ENCODE measurements around the gene CPEB3. TPM values are rescaled to one million over a fixed set of nuclear protein-coding genes. Genes with fewer than 3 reads are reported as not detected.

The CPEB3 gene
- total RNA-seq, 6 experiments from 2014 or later = 0.85 to 1.1 (median 1.0) TPM

- no peak for DNase-seq
- no peak overlapping the region for H3K27ac Mint-ChIP-seq
- no peaks in the 10 kb centered on the region for H3K27me3 Mint-ChIP-seq (ENCODE audit: insufficient read depth)
- no peaks in the 10 kb centered on the region for H3K9me3 Mint-ChIP-seq
- no peak overlapping the region for H3K4me3 Mint-ChIP-seq
- no peaks in the 10 kb centered on the region for H3K36me3 Mint-ChIP-seq (ENCODE audit: low read depth)
- TF ChIP-seq CTCF (IDR thresholded peaks at IDR 0.05) = no peak
- no peaks in the 10 kb centered on the region for H3K4me1 Mint-ChIP-seq (ENCODE audit: low read depth)
These were observed 113.3 kb downstream of the CPEB3 start for GRCh38 chr10:92177546-92177945.

GRCh38 chr10:92175164-92175563, 115.7 kb downstream of the CPEB3 start:
- no peak overlapping the region for H3K4me3 Mint-ChIP-seq
- no peak for TF ChIP-seq CTCF (IDR thresholded peaks at IDR 0.05)
- no peaks in the 10 kb centered on the region for H3K9me3 Mint-ChIP-seq
- no peaks in the 10 kb centered on the region for H3K27me3 Mint-ChIP-seq (ENCODE audit: insufficient read depth)
- H3K36me3 Mint-ChIP-seq (ENCODE audit: low read depth) = no peaks in the 10 kb centered on the region
- no peaks in the 10 kb centered on the region for H3K4me1 Mint-ChIP-seq (ENCODE audit: low read depth)
- no peak for DNase-seq
- H3K27ac Mint-ChIP-seq = no peak overlapping the region

GRCh38 chr10:92173996-92174395, 116.9 kb downstream of the CPEB3 start:
- H3K9me3 Mint-ChIP-seq = no peaks in the 10 kb centered on the region
- H3K36me3 Mint-ChIP-seq (ENCODE audit: low read depth) = no peaks in the 10 kb centered on the region
- DNase-seq = no peak
- no peak for TF ChIP-seq CTCF (IDR thresholded peaks at IDR 0.05)
- H3K4me3 Mint-ChIP-seq = no peak overlapping the region
- no peak overlapping the region for H3K27ac Mint-ChIP-seq
- no peaks in the 10 kb centered on the region for H3K4me1 Mint-ChIP-seq (ENCODE audit: low read depth)
- H3K27me3 Mint-ChIP-seq (ENCODE audit: insufficient read depth) = no peaks in the 10 kb centered on the region

GRCh38 chr10:92164036-92164696, 126.7 kb downstream of the CPEB3 start:
- no peak for TF ChIP-seq CTCF (IDR thresholded peaks at IDR 0.05)
- Mint-ChIP-seq H3K36me3 (ENCODE audit: low read depth) (peaks cover 19% of the 10 kb centered on the region), H3K27ac (no peak overlapping the region), H3K27me3 (ENCODE audit: insufficient read depth) (no peaks in the 10 kb centered on the region), H3K4me1 (ENCODE audit: low read depth) (no peaks in the 10 kb centered on the region), H3K9me3 (peaks cover 17% of the 10 kb centered on the region), H3K4me3 (no peak overlapping the region)
- no peak for DNase-seq

GRCh38 chr10:92162541-92162940, 128.3 kb downstream of the CPEB3 start:
- no peak for DNase-seq
- no peak overlapping the region for H3K4me3 Mint-ChIP-seq
- H3K27me3 Mint-ChIP-seq (ENCODE audit: insufficient read depth) = no peaks in the 10 kb centered on the region
- peaks cover 14% of the 10 kb centered on the region for H3K36me3 Mint-ChIP-seq (ENCODE audit: low read depth)
- peaks cover 3% of the 10 kb centered on the region; the same call in 1 of the 2 replicates for H3K4me1 Mint-ChIP-seq (ENCODE audit: low read depth)
- no peak for TF ChIP-seq CTCF (IDR thresholded peaks at IDR 0.05)
- peaks cover 17% of the 10 kb centered on the region for H3K9me3 Mint-ChIP-seq
- H3K27ac Mint-ChIP-seq = no peak overlapping the region

Data from HFFc6 (cell line).